Gastrocnemius medialis (tissue), 4 donors: ENCODE measurements around the gene AIMP2. TPM values are rescaled to one million over a fixed set of nuclear protein-coding genes. Genes with fewer than 3 reads are reported as not detected.

ENCODE experiments used
- ATAC-seq, 2 donors: fragments of 150-250 bp; one replicate each; pipeline ENCODE4 v1.9.1; 2016
- DNase-seq, 2 donors: peaks; one replicate each; pipeline ENCODE4 v3.0.0-alpha.2; 2019
- H3K27ac ChIP-seq, 4 donors: fragments of 200-600 bp; sonication (generic); 1 replicate in 1 of 4; 2 replicates in 3 of 4; pipeline ENCODE4 v1.5.1; 2016 to 2018; ENCODE audit warnings: mild to moderate bottlenecking in 2 of 4, moderate library complexity in 1 of 4
- H3K27me3 ChIP-seq, 3 donors: fragments of 200-600 bp; sonication (generic) in 2 of 3; 1 replicate in 1 of 3; 2 replicates in 2 of 3; pipeline versions ENCODE4 v1.5.1 to v1.6.0; 2016 to 2019; ENCODE audit warnings: mild to moderate bottlenecking in 1 of 3, moderate library complexity in 1 of 3
- H3K36me3 ChIP-seq, 2 donors: fragments of 200-600 bp; sonication (generic) in 1 of 2; one replicate each; pipeline ENCODE4 v1.5.1; 2017 to 2018
- H3K4me1 ChIP-seq, 2 donors: fragments of 200-600 bp; sonication (generic) in 1 of 2; one replicate each; pipeline ENCODE4 v1.5.1; 2016 to 2017; ENCODE audit warnings: mild to moderate bottlenecking in 2 of 2
- H3K4me3 ChIP-seq, 4 donors: fragments of 200-600 bp; sonication (generic) in 3 of 4; 1 replicate in 1 of 4; 2 replicates in 3 of 4; pipeline ENCODE4 v1.5.1; 2016 to 2019; ENCODE audit warnings: mild to moderate bottlenecking in 2 of 4
- H3K9me3 ChIP-seq, 3 donors: fragments of 200-600 bp; sonication (generic) in 2 of 3; 1 replicate in 1 of 3; 2 replicates in 2 of 3; pipeline ENCODE4 v1.5.1; 2016 to 2019
- POLR2A ChIP-seq, 2 donors: fragments of 450-650 bp; IDR thresholded peaks; one replicate each; pipeline ENCODE4 v1.6.1; 2017; ENCODE audit warnings: antibody characterized with exemption in 2 of 2, mild to moderate bottlenecking in 2 of 2, moderate library complexity in 2 of 2
- in situ Hi-C, 4 donors: fragments of 200-750 bp; cut with MboI; loops; one replicate each; pipeline versions ENCODE4 v1.15.0 to v1.8.0; 2017; ENCODE audit warnings: low sequenced_read_pairs in 4 of 4
- intact Hi-C: fragments of 100-400 bp; cut with DNase I; formaldehyde crosslinking; loops from one replicate; pipeline ENCODE4 v1.15.1; 2023; ENCODE audit warnings: low total_unique reads
- total RNA-seq, 4 donors: library from RNA; depleted of rRNA; stranded (reverse); fragments of >200 nt; gene quantifications; one replicate each; pipeline versions ENCODE4 v1.1.0 to v1.2.3, GENCODE V29; 2016
- TF ChIP-seq, protein P1 (sequence below), 5 experiments: fragments of 450-650 bp in 3 of 5; fragments of 200-600 bp in 2 of 5; sonication (generic) in 2 of 5; IDR thresholded peaks in 4 of 5; conservative IDR thresholded peaks in 1 of 5; 1 replicate in 4 of 5; 2 replicates in 1 of 5; pipeline ENCODE4 v1.5.1; 2016 to 2019; ENCODE audit warnings: antibody characterized with exemption in 5 of 5, mild to moderate bottlenecking in 3 of 5, moderate library complexity in 3 of 5

Gene AIMP2
- total RNA-seq, 4 donors from 2014 or later, result 99.1 to 272 (median 194) TPM

GRCh38 chr7:6031567-6031966, 22.5 kb downstream of the AIMP2 start:
- DNase-seq, result no peak
- TF ChIP-seq POLR2A (IDR thresholded peaks at IDR 0.05), result no peak
- TF ChIP-seq, protein P1, sequence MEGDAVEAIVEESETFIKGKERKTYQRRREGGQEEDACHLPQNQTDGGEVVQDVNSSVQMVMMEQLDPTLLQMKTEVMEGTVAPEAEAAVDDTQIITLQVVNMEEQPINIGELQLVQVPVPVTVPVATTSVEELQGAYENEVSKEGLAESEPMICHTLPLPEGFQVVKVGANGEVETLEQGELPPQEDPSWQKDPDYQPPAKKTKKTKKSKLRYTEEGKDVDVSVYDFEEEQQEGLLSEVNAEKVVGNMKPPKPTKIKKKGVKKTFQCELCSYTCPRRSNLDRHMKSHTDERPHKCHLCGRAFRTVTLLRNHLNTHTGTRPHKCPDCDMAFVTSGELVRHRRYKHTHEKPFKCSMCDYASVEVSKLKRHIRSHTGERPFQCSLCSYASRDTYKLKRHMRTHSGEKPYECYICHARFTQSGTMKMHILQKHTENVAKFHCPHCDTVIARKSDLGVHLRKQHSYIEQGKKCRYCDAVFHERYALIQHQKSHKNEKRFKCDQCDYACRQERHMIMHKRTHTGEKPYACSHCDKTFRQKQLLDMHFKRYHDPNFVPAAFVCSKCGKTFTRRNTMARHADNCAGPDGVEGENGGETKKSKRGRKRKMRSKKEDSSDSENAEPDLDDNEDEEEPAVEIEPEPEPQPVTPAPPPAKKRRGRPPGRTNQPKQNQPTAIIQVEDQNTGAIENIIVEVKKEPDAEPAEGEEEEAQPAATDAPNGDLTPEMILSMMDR (IDR thresholded peaks at IDR 0.05 in 4 of 5, conservative IDR thresholded peaks at IDR 0.05 in 1 of 5), result no peak
- ATAC-seq, result no peak
- Histone ChIP-seq H3K27me3 (no peaks in the 10 kb centered on the region), H3K4me3 (no peak overlapping the region), H3K4me1 (peaks cover 1 to 9% of the 10 kb centered on the region in 2 donors), H3K9me3 (no peaks in the 10 kb centered on the region), H3K27ac (no peak overlapping the region), H3K36me3 (peaks cover 0 to 37% of the 10 kb centered on the region in 2 donors)
- in situ Hi-C loops (no loop called here), intact Hi-C loops (no loop called here)

DNA sequence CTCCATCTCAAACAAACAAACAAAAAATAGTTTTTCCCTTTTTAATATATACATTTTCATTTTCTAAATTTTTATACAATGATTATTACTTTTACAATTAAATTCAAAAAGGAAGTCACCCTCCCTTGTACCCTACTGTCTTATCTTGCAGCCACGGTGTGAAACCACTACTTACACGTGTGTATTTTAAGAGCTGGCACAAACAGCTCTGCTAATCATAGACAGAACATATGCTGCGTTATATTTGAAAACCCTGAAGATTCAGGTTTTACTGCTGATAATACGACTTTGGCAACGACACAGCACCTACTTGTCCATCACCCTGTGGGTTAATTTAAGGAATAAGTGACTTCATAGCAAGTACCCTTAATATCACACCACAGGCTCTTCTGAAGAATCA, 23.1 kb downstream of the AIMP2 start:
- H3K4me3 ChIP-seq, result no peak overlapping the region
- peak in 1 of 2 donors; percentile 35 for ATAC-seq
- H3K4me1 ChIP-seq, result peaks cover 0 to 3% of the 10 kb centered on the region in 2 donors
- TF ChIP-seq POLR2A (IDR thresholded peaks at IDR 0.05), result no peak
- TF ChIP-seq, protein P1 (IDR thresholded peaks at IDR 0.05 in 4 of 5, conservative IDR thresholded peaks at IDR 0.05 in 1 of 5), result no peak
- no peaks in the 10 kb centered on the region for H3K9me3 ChIP-seq
- intact Hi-C loops, result no loop called here
- H3K36me3 ChIP-seq, result peaks cover 0 to 41% of the 10 kb centered on the region in 2 donors
- in situ Hi-C loops, result no loop called here
- no peak for DNase-seq
- H3K27me3 ChIP-seq, result no peaks in the 10 kb centered on the region
- no peak overlapping the region for H3K27ac ChIP-seq

DNA sequence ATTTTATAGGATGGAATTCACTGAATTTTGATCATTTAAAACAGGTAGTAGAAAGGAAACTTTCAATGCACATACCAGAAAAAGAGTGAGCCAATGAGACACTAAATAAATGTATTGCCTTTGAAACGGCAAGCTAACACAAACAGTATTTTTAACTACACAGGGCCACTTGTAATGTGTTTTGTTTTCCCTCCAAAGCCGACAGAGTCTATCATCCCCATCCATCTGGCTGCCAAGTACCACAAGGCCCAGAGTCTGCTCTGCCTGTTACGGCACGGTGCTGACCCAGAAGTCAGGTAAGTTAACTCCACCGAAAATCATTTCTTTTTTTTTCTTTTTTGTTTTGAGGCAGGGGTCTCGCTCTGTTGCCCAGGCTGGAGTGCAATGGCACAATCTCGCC, 23.6 kb downstream of the AIMP2 start:
- Histone ChIP-seq H3K36me3 (peaks cover 0 to 41% of the 10 kb centered on the region in 2 donors), H3K9me3 (no peaks in the 10 kb centered on the region), H3K4me3 (no peak overlapping the region), H3K27me3 (no peaks in the 10 kb centered on the region), H3K4me1 (no peaks in the 10 kb centered on the region), H3K27ac (no peak overlapping the region)
- TF ChIP-seq POLR2A (IDR thresholded peaks at IDR 0.05), result no peak
- TF ChIP-seq, protein P1 (IDR thresholded peaks at IDR 0.05 in 4 of 5, conservative IDR thresholded peaks at IDR 0.05 in 1 of 5), result no peak
- DNase-seq, result no peak
- in situ Hi-C loops (no loop called here), intact Hi-C loops (no loop called here)
- no peak for ATAC-seq

- TF ChIP-seq, protein P1 (IDR thresholded peaks at IDR 0.05 in 4 of 5, conservative IDR thresholded peaks at IDR 0.05 in 1 of 5), result no peak
- no peak for TF ChIP-seq POLR2A (IDR thresholded peaks at IDR 0.05)
- in situ Hi-C loops (no loop called here), intact Hi-C loops (no loop called here)
- DNase-seq (no peak), ATAC-seq (no peak)
- Histone ChIP-seq H3K27me3 (no peaks in the 10 kb centered on the region), H3K36me3 (peaks cover 0 to 47% of the 10 kb centered on the region in 2 donors), H3K4me1 (no peaks in the 10 kb centered on the region), H3K27ac (no peak overlapping the region), H3K4me3 (no peak overlapping the region), H3K9me3 (no peaks in the 10 kb centered on the region)
Observed at GRCh38 chr7:6035165-6035564, 26.1 kb downstream of the AIMP2 start.

GRCh38 chr7:6035686-6036085, 26.6 kb downstream of the AIMP2 start:
- no peak for TF ChIP-seq POLR2A (IDR thresholded peaks at IDR 0.05)
- no peaks in the 10 kb centered on the region for H3K4me1 ChIP-seq
- no peaks in the 10 kb centered on the region for H3K27me3 ChIP-seq
- in situ Hi-C loops (no loop called here), intact Hi-C loops (no loop called here)
- peaks cover 0 to 52% of the 10 kb centered on the region in 2 donors for H3K36me3 ChIP-seq
- no peak for ATAC-seq
- DNase-seq, result no peak
- no peak overlapping the region for H3K27ac ChIP-seq
- H3K4me3 ChIP-seq, result no peak overlapping the region
- H3K9me3 ChIP-seq, result no peaks in the 10 kb centered on the region
